Uterus (tissue), 4 donors: Measurements from ENCODE around the gene HOXD1. TPM values are rescaled to one million over a fixed set of nuclear protein-coding genes. Genes with fewer than 3 reads are reported as not detected.

ENCODE experiments used
- DNase-seq, 2 donors: peaks; one replicate each; pipeline ENCODE4 v3.0.0-alpha.2; 2019 to 2020
- H3K27ac ChIP-seq, 2 donors: fragments of 200-600 bp; sonication (generic); 1 replicate in 1 of 2; 2 replicates in 1 of 2; pipeline ENCODE4 v1.5.1; 2016 to 2018
- H3K27me3 ChIP-seq, 2 donors: fragments of 200-600 bp; sonication (generic); one replicate each; pipeline ENCODE4 v1.5.1; 2018 to 2019; ENCODE audit warnings: control low read depth in 1 of 2
- H3K36me3 ChIP-seq, 2 donors: fragments of 200-600 bp; sonication (generic); one replicate each; pipeline ENCODE4 v1.5.1; 2019; ENCODE audit warnings: control low read depth in 1 of 2
- H3K4me1 ChIP-seq, 2 donors: fragments of 200-600 bp; sonication (generic); one replicate each; pipeline ENCODE4 v1.5.1; 2018 to 2019; ENCODE audit warnings: control low read depth in 1 of 2
- H3K4me3 ChIP-seq, 2 donors: fragments of 200-600 bp; sonication (generic); 1 replicate in 1 of 2; 2 replicates in 1 of 2; pipeline ENCODE4 v1.5.1; 2018 to 2019; ENCODE audit warnings: mild to moderate bottlenecking in 1 of 2
- H3K9me3 ChIP-seq, 2 donors: fragments of 200-600 bp; sonication (generic); one replicate each; pipeline ENCODE4 v1.5.1; 2019; ENCODE audit warnings: control low read depth in 1 of 2
- POLR2A ChIP-seq, 2 donors: fragments of 450-650 bp; IDR thresholded peaks; one replicate each; pipeline ENCODE4 v1.6.1; 2016; ENCODE audit warnings: antibody characterized with exemption in 2 of 2, mild to moderate bottlenecking in 1 of 2, moderate library complexity in 1 of 2
- intact Hi-C: fragments of 100-400 bp; cut with DNase I; formaldehyde crosslinking; loops from one replicate; pipeline ENCODE4 v1.15.1; 2023; ENCODE audit warnings: low total_unique reads
- total RNA-seq, 4 donors: library from RNA; depleted of rRNA in 3 of 4; stranded (reverse); fragments of >200 nt in 3 of 4; gene quantifications; one replicate each; pipeline versions ENCODE4 v1.1.0 to v1.2.4, GENCODE V29; 2014 to 2023
- TF ChIP-seq, protein P1 (sequence below), 4 experiments: fragments of 200-600 bp in 2 of 4; fragments of 450-650 bp in 2 of 4; sonication (generic) in 2 of 4; IDR thresholded peaks; one replicate each; pipeline ENCODE4 v1.5.1; 2016 to 2019; ENCODE audit warnings: antibody characterized with exemption in 4 of 4, mild to moderate bottlenecking in 2 of 4, moderate library complexity in 1 of 4
- donor health status: DM: yes; HTN: yes; CAD: no.

HOXD1 gene
- total RNA-seq, 4 donors from 2014 or later: 0.21 to 2.9 (median 0.52) TPM; not detected in 1

DNA sequence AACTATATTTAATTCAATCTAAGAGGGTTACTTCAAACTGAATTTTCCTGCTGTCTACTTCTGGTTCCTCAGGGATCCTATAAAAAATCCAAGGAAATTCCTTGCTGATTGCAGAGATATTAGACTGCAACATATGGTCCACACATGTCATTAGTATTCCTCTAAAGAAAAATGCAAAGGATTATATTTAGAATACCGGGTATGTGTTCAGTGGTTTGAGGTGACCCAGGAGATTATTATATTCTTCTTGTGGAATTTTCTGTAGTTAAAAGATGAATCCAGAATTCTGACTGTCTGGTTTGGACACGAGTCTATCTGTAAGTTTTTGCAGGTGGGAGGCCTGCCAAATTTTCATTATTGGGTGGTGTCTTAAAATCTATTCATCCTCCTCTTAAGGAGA lies 18.2 kb downstream of the HOXD1 start:
- no peak for TF ChIP-seq POLR2A (IDR thresholded peaks at IDR 0.05)
- TF ChIP-seq, protein P1, sequence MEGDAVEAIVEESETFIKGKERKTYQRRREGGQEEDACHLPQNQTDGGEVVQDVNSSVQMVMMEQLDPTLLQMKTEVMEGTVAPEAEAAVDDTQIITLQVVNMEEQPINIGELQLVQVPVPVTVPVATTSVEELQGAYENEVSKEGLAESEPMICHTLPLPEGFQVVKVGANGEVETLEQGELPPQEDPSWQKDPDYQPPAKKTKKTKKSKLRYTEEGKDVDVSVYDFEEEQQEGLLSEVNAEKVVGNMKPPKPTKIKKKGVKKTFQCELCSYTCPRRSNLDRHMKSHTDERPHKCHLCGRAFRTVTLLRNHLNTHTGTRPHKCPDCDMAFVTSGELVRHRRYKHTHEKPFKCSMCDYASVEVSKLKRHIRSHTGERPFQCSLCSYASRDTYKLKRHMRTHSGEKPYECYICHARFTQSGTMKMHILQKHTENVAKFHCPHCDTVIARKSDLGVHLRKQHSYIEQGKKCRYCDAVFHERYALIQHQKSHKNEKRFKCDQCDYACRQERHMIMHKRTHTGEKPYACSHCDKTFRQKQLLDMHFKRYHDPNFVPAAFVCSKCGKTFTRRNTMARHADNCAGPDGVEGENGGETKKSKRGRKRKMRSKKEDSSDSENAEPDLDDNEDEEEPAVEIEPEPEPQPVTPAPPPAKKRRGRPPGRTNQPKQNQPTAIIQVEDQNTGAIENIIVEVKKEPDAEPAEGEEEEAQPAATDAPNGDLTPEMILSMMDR (IDR thresholded peaks at IDR 0.05): no peak
- no peak overlapping the region for H3K27ac ChIP-seq
- no peak for DNase-seq
- H3K4me3 ChIP-seq: no peak overlapping the region
- intact Hi-C loops: no loop called here
- no peaks in the 10 kb centered on the region for H3K9me3 ChIP-seq
- H3K27me3 ChIP-seq: no peaks in the 10 kb centered on the region
- no peaks in the 10 kb centered on the region for H3K36me3 ChIP-seq
- H3K4me1 ChIP-seq: no peaks in the 10 kb centered on the region

DNA sequence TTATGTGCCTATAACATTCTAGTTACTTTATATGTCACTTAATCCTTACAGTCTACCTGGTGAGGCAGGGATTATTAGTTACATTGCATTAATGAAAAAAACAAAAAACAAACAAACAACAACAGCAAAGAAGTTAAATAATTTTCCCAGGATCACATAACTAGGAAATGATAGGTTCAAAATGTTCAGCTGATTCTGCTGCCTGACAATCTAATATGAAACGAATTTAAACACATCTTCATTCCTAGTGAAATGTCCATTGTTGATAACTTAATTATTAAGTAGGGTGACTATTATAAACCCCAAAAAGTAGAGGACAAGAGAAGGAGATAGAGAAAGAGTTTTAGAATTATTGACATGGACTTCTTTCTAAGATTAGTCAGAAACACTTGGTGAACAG lies 22.6 kb downstream of the HOXD1 start:
- H3K4me1 ChIP-seq: no peaks in the 10 kb centered on the region
- H3K27ac ChIP-seq: no peak overlapping the region
- TF ChIP-seq POLR2A (IDR thresholded peaks at IDR 0.05): no peak
- TF ChIP-seq, protein P1 (IDR thresholded peaks at IDR 0.05): no peak
- intact Hi-C loops: no loop called here
- no peak for DNase-seq
- H3K9me3 ChIP-seq: no peaks in the 10 kb centered on the region
- no peaks in the 10 kb centered on the region for H3K27me3 ChIP-seq
- H3K4me3 ChIP-seq: no peak overlapping the region
- H3K36me3 ChIP-seq: no peaks in the 10 kb centered on the region

DNA sequence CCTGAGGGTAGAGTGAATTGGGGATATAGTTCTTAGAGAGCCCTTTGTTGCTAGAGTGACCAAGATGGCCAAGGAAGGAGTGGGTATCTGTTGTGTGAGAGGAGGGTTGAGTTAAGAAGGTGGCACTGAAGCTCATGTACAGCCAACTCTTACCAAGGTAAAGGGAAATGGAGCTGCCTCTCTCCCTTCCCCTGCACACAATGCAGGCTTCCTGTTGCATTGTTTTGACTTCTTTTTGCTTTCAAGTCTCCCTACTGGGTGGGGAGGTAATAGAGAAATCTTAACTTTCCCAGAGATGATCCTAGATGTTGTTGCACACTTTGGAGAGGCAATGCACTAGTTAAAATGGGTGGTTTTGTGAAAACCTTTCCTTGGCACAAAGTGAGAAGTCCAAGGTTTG lies 23.8 kb downstream of the HOXD1 start:
- H3K4me1 ChIP-seq: no peaks in the 10 kb centered on the region
- TF ChIP-seq POLR2A (IDR thresholded peaks at IDR 0.05): no peak
- TF ChIP-seq, protein P1 (IDR thresholded peaks at IDR 0.05): no peak
- intact Hi-C loops: no loop called here
- no peaks in the 10 kb centered on the region for H3K9me3 ChIP-seq
- no peak for DNase-seq
- H3K36me3 ChIP-seq: no peaks in the 10 kb centered on the region
- H3K4me3 ChIP-seq: no peak overlapping the region
- no peaks in the 10 kb centered on the region for H3K27me3 ChIP-seq
- no peak overlapping the region for H3K27ac ChIP-seq

DNA sequence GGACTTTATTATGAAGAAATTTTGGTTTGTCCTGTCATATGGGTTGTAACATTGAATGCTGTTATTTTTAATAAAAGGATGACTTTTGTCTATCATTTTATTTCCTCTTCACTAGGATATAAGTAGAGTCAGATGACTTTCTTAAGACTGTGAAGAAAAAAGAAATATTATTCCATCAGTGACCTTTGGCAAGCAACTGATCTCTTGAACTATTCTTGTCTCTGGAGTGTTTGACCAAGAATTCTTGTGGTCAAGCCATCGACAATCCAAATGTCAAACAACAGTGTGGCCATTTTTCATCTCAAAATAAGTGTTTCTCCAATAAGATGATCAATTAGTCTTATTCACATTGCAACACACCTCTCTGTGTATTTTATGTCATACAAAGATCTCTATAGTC lies 24.9 kb downstream of the HOXD1 start:
- H3K27ac ChIP-seq: no peak overlapping the region
- no peaks in the 10 kb centered on the region for H3K36me3 ChIP-seq
- TF ChIP-seq, protein P1 (IDR thresholded peaks at IDR 0.05): no peak
- TF ChIP-seq POLR2A (IDR thresholded peaks at IDR 0.05): no peak
- intact Hi-C loops: no loop called here
- H3K4me1 ChIP-seq: no peaks in the 10 kb centered on the region
- no peak overlapping the region for H3K4me3 ChIP-seq
- no peak for DNase-seq
- H3K27me3 ChIP-seq: no peaks in the 10 kb centered on the region
- no peaks in the 10 kb centered on the region for H3K9me3 ChIP-seq

DNA sequence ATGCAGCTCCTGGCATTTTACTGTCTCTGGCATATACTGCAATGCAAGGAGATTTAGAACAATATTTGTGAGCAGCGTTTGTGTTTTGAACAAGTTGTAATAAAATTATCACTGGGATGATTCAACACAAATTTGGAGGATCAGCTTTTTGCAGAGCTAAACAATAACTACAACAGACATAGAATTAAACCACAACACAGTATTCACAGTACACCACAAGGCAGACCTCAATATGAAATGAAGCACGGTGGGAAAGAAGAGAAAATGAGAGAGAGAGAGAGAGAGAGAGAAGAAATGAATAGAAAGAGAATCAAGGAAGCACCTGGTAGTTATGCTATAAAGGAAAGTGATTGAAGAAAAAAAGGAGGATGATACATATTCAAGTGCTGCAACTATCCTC lies 39.4 kb downstream of the HOXD1 start:
- Histone ChIP-seq H3K4me3 (no peak overlapping the region), H3K36me3 (no peaks in the 10 kb centered on the region), H3K27me3 (peaks cover 0 to 3% of the 10 kb centered on the region in 2 donors), H3K27ac (no peak overlapping the region), H3K4me1 (no peaks in the 10 kb centered on the region), H3K9me3 (no peaks in the 10 kb centered on the region)
- no peak for DNase-seq
- no peak for TF ChIP-seq POLR2A (IDR thresholded peaks at IDR 0.05)
- TF ChIP-seq, protein P1 (IDR thresholded peaks at IDR 0.05): no peak
- intact Hi-C loops: no loop called here
